Right cardiac atrium (tissue), 5 donors: ENCODE results near the gene SH2D1B. TPM values are rescaled to one million over a fixed set of nuclear protein-coding genes. Genes with fewer than 3 reads are reported as not detected.

Experiments used
- polyA plus RNA-seq: library from polyadenylated mRNA; stranded (reverse); fragments of 200-250 nt; gene quantifications from one replicate; pipeline ENCODE4 v1.2.3, GENCODE V29; 2013
- total RNA-seq, 4 donors: library from RNA; stranded (reverse); fragmentation: NEBNext Ultra II Directional; extraction: Animal tissue kit (Norgen Biotek cat#: 25700); gene quantifications; one replicate each; pipeline ENCODE4 v1.2.1, GENCODE V29; 2021
- donor health status: healthy with polysubstance abuse.
- donor health status: DM: no; HTN: yes; CAD: no.
- donor health status: DM: no; HTN: no; CAD: no.
- donor health status: DM: no; HTN: yes; CAD: no; lungs with severe emphysema.
- donor health status: DM: yes; HTN: yes; CAD: no.

The SH2D1B gene
- total and polyA plus RNA-seq, 5 donors, result 0.05 to 0.35 (median 0.11) TPM; not detected in 2

Other genes starting within 250 kb of the SH2D1B start
- not detected for gene SPATA46, start 35.3 kb downstream of the SH2D1B start, total RNA-seq
- not detected for gene SPATA46, start 35.3 kb downstream of the SH2D1B start, polyA plus RNA-seq
- gene C1orf226, start 30.4 kb downstream of the SH2D1B start, total RNA-seq, result 1 to 10 TPM; 1.0 to 5.7 (median 4.9) TPM
- 2.4 TPM for gene C1orf226, start 30.4 kb downstream of the SH2D1B start, polyA plus RNA-seq
- 10 to 100 TPM; 23.9 to 26.3 (median 25.3) TPM for gene UHMK1, start 85.7 kb upstream of the SH2D1B start, total RNA-seq
- gene UHMK1, start 85.7 kb upstream of the SH2D1B start, polyA plus RNA-seq, result 8.4 TPM
- 10 to 100 TPM; 23.9 to 51.4 (median 30.1) TPM for gene UAP1, start 149.6 kb upstream of the SH2D1B start, total RNA-seq
- 32.7 TPM for gene UAP1, start 149.6 kb upstream of the SH2D1B start, polyA plus RNA-seq
- gene DDR2, start 220.3 kb upstream of the SH2D1B start, total RNA-seq, result 10 to 100 TPM; 57.7 to 82.1 (median 67.4) TPM
- 12.8 TPM for gene DDR2, start 220.3 kb upstream of the SH2D1B start, polyA plus RNA-seq